Measurements from ENCODE around the gene DNAJC13.
"Not testable (repeated sequence)": the region's sequence is repeated elsewhere in the genome, so short reads cannot be mapped to it uniquely, and the experiment has no call there.

Gene DNAJC13

DNA sequence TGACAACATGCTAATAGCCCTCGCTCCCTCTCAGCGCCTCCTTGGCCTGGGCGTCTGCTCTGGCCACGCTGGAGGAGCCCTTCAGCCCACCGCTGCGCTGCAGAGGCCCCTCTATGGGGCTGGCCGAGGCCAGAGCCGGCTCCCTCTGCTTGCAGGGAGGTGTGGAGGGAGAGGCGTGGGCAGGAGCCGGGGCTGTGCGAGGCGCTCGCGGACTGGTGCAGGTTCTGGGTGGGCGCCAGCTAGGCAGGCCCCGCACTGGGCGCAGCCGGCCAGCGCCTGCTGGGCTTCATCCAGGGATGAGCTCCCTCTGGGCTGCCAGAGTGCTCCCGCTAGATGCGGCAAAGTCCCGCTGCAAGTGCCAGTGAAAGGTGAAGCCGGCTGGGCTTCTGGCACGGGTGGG, 21.0 kb upstream of the DNAJC13 start:
- no peak overlapping the region for H3K4me3 ChIP-seq (ENCODE audit: low read depth, low read length)
- in situ Hi-C loops (cut with HindIII; ENCODE audit: low sequenced_read_pairs), result no loop called here
- DNase-seq (ENCODE audit: low read depth, low spot score), result no peak
- TF ChIP-seq, protein P1, sequence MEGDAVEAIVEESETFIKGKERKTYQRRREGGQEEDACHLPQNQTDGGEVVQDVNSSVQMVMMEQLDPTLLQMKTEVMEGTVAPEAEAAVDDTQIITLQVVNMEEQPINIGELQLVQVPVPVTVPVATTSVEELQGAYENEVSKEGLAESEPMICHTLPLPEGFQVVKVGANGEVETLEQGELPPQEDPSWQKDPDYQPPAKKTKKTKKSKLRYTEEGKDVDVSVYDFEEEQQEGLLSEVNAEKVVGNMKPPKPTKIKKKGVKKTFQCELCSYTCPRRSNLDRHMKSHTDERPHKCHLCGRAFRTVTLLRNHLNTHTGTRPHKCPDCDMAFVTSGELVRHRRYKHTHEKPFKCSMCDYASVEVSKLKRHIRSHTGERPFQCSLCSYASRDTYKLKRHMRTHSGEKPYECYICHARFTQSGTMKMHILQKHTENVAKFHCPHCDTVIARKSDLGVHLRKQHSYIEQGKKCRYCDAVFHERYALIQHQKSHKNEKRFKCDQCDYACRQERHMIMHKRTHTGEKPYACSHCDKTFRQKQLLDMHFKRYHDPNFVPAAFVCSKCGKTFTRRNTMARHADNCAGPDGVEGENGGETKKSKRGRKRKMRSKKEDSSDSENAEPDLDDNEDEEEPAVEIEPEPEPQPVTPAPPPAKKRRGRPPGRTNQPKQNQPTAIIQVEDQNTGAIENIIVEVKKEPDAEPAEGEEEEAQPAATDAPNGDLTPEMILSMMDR (IDR thresholded peaks at IDR 0.05; ENCODE audit: low read depth, low read length), result no peak

DNA sequence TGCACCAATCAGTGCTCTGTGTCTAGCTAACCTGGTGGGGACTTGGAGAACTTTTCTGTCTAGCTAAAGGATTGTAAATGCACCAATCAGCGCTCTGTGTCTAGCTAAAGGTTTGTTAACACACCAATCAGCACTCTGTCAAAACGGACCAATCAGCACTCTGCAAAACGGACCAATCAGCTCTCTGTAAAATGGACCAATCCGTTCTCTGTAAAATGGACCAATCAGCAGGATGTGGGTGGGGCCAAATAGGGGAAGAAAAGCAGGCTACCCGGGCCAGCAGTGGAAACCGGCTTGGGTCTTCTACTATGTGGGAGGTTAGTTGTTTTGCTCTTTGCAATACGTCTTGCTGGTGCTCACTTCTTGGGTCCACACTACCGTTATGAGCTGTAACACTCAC, 20.5 kb upstream of the DNAJC13 start:
- DNase-seq (ENCODE audit: low read depth, low spot score); in situ Hi-C loops (cut with HindIII; ENCODE audit: low sequenced_read_pairs); H3K4me3 ChIP-seq (ENCODE audit: low read depth, low read length): not testable (repeated sequence)

DNA sequence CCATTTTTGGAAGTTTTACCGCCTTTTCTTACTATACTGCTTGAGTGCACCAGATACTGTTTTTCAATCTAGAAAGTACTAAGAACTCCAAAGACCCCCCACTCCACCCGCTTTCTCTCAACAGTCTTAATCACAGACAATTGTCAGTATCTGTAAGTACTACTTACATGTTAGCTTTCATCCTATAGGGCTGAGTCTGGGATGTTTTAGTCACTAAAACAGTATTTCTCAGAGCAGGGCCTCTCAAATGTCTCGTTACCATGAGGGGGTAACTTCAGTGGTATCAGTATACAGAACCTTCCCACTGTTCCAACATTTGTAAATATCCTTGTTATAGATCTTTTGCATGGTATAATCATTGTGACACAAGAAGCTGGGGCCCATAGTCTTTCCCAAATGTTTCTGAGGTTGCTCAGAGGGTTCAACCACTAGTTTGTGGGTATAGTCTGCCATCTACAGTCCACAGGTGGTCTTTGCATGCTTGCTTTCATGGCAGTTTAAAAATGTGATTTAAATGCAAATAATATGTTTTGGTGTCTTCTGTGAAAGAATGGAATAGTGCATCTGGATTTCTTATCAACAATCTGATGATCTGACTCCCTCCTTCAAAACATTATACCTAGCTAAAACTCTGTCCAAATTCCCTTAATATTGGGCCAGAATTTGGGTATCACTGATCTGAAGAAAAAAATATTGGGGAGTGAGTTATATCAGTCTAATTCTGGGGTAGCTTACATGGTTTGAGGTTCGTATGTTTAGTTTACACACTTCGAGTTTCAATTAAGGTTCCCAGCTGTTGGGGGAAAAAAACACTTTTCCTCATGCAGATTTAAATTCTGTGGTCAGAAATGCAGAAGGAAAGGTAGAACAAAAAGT, 18.0 kb upstream of the DNAJC13 start:
- TF ChIP-seq, protein P1 (IDR thresholded peaks at IDR 0.05; ENCODE audit: low read depth, low read length), result peak; percentile 83
- H3K4me3 ChIP-seq (ENCODE audit: low read depth, low read length), result no peak overlapping the region
- peak; percentile 61 for DNase-seq (ENCODE audit: low read depth, low spot score)
- in situ Hi-C loops (cut with HindIII; ENCODE audit: low sequenced_read_pairs), result no loop called here

DNA sequence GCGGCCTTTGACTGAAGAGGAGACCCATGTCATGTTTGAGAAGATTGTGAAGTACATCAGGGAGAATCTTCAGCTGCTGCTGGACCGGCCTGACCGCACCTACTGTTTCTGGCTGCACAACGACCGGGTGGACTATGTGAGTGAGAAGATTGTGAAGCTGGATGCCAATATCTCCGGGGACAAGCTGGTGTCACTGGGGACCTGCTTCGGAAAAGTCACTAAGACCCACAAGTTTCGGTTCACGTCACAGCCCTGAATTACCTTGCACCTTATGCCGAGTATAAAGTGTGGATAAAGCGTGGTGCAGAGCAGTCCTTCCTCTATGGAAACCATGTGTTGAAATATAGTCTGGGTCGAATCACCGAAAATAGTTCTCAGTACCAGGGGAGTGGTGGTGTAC, 16.0 kb upstream of the DNAJC13 start:
- DNase-seq (ENCODE audit: low read depth, low spot score), result no peak
- TF ChIP-seq, protein P1 (IDR thresholded peaks at IDR 0.05; ENCODE audit: low read depth, low read length), result no peak
- in situ Hi-C loops (cut with HindIII; ENCODE audit: low sequenced_read_pairs), result no loop called here
- no peak overlapping the region for H3K4me3 ChIP-seq (ENCODE audit: low read depth, low read length)

DNA sequence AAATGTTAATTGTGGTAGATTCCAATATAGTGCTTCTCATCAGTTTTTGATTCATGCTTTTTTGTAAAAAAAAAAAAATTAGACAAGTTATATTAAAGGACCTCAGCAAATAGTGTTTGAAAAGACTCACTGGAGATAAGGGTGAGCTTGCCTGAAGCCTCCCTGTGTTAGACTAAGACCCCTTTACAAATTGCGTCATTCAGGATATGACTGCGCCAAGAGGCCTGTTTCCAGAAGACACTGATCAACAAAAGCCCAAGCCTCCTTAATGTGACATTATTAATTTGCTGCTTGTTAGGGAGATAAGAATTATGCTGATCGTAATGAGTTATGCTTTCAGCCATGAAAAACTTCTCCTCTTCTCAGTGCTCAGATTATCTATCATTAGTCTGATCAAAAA, 13.0 kb upstream of the DNAJC13 start:
- TF ChIP-seq, protein P1 (IDR thresholded peaks at IDR 0.05; ENCODE audit: low read depth, low read length), result no peak
- in situ Hi-C loops (cut with HindIII; ENCODE audit: low sequenced_read_pairs), result no loop called here
- H3K4me3 ChIP-seq (ENCODE audit: low read depth, low read length), result no peak overlapping the region
- DNase-seq (ENCODE audit: low read depth, low spot score), result no peak

DNA sequence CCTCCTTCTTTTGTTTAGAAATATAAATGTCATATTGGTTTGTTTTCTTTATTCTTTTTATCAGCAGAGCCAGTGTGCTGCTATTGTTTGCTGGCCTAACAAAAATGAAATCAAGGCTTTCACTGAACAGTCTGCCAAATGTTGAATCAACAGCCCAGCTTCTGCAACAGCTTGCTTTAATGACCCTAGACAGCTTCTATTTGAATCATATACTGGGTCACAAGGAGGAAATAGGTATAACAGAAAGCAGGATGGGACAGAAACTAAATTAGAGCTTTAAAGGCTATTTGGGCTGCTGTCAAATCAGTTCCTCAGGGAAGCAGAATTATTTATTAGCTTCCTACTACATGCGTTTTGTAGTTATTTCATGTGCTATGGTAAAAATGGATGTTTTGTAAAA, 12.1 kb upstream of the DNAJC13 start:
- TF ChIP-seq, protein P1 (IDR thresholded peaks at IDR 0.05; ENCODE audit: low read depth, low read length), result no peak
- DNase-seq (ENCODE audit: low read depth, low spot score), result no peak
- in situ Hi-C loops (cut with HindIII; ENCODE audit: low sequenced_read_pairs), result no loop called here
- no peak overlapping the region for H3K4me3 ChIP-seq (ENCODE audit: low read depth, low read length)

DNA sequence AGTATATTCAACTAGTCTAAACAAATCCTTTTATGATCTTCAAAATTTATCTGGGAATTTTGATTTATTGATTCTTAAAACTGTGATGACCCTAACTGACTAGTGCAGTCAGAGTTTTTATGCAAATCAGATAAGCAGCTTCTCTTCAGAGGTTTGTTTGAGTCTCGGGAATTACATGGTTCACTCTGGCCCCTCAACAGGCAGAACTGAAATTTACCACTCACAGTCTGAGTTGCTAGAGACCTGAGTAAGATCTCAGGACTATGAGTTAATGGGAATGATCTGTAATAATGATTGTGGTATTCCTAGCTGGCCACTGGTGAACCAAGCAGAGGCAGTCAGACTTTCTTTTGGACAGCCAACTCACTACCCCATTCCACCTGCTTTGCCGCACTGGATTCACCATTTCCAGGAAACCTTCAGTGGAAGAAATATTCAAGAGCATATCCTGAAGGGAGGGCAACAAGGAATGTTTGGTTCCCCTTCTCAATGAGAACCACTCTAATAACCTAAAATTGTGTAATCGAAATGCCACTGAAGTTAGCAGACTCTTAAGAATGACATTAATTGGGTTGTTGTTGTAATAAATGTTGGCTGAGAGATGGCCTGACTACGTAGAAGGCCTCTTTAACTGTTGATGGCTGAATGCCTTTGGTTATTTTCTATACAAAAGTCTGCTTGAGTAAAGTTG, 11.5 kb upstream of the DNAJC13 start:
- TF ChIP-seq, protein P1 (IDR thresholded peaks at IDR 0.05; ENCODE audit: low read depth, low read length), result no peak
- no peak overlapping the region for H3K4me3 ChIP-seq (ENCODE audit: low read depth, low read length)
- in situ Hi-C loops (cut with HindIII; ENCODE audit: low sequenced_read_pairs), result no loop called here
- no peak for DNase-seq (ENCODE audit: low read depth, low spot score)
